Astrocyte (in vitro differentiated cells and primary cell): ENCODE measurements around the gene HOXA10. TPM values are rescaled to one million over a fixed set of nuclear protein-coding genes. Genes with fewer than 3 reads are reported as not detected.

Experiments used
- DNase-seq: peaks from one replicate; pipeline ENCODE4 v3.0.0-alpha.2; 2010; ENCODE audit warnings: low read depth
- FAIRE-seq: peaks from 2 replicates; lab custom pipeline; 2011; peaks lifted over from hg19 to GRCh38; lab: Jason Lieb, UNC
- H2AFZ ChIP-seq: 2 replicates; pipeline ENCODE4 v1.6.0; 2012; ENCODE audit warnings: low read depth, low read length, inconsistent platforms
- H3K27ac ChIP-seq: 2 replicates; pipeline ENCODE4 v1.5.1; 2011; ENCODE audit warnings: low read depth, low read length, inconsistent platforms
- H3K27me3 ChIP-seq: 2 replicates; pipeline ENCODE4 v1.6.0; 2011; ENCODE audit warnings: low read length, inconsistent platforms; ENCODE audit not compliant: insufficient read depth
- H3K36me3 ChIP-seq: 2 replicates; pipeline ENCODE4 v1.5.1; 2011; ENCODE audit warnings: low read length, inconsistent platforms; ENCODE audit not compliant: insufficient read depth
- H3K4me1 ChIP-seq: 2 replicates; pipeline ENCODE4 v1.5.1; 2011; ENCODE audit warnings: low read length, inconsistent platforms; ENCODE audit not compliant: insufficient read depth
- H3K4me2 ChIP-seq: 2 replicates; pipeline ENCODE4 v1.6.0; 2012; ENCODE audit warnings: low read length, inconsistent platforms
- H3K4me3 ChIP-seq: 2 replicates; pipeline ENCODE4 v1.5.1; 2011; ENCODE audit warnings: low read depth, mild to moderate bottlenecking, low read length, inconsistent platforms; ENCODE audit not compliant: insufficient read depth
- H3K79me2 ChIP-seq: 2 replicates; pipeline ENCODE4 v1.6.0; 2012; ENCODE audit warnings: mild to moderate bottlenecking, low read length, inconsistent platforms; ENCODE audit not compliant: insufficient read depth
- H3K9ac ChIP-seq: 2 replicates; pipeline ENCODE4 v1.6.0; 2012; ENCODE audit warnings: mild to moderate bottlenecking, low read length, inconsistent platforms
- H3K9me3 ChIP-seq: 2 replicates; pipeline ENCODE4 v1.5.1; 2012; ENCODE audit warnings: low read depth, mild to moderate bottlenecking, low read length, inconsistent platforms; ENCODE audit not compliant: insufficient read depth
- H4K20me1 ChIP-seq: 2 replicates; pipeline ENCODE4 v1.6.0; 2012; ENCODE audit warnings: low read length, inconsistent platforms; ENCODE audit not compliant: insufficient read depth
- H3K27ac Mint-ChIP-seq: one replicate; pipeline ENCODE4 v1.8.0; 2021; ENCODE audit warnings: mild to moderate bottlenecking, mixed read lengths; ENCODE audit not compliant: unreplicated experiment
- H3K27me3 Mint-ChIP-seq: one replicate; pipeline ENCODE4 v1.8.0; 2021; ENCODE audit warnings: low read depth, mixed read lengths; ENCODE audit not compliant: unreplicated experiment
- H3K36me3 Mint-ChIP-seq: one replicate; pipeline ENCODE4 v1.8.0; 2021; ENCODE audit warnings: low read depth, mixed read lengths; ENCODE audit not compliant: unreplicated experiment
- H3K4me1 Mint-ChIP-seq: one replicate; pipeline ENCODE4 v1.8.0; 2021; ENCODE audit warnings: low read depth, mixed read lengths; ENCODE audit not compliant: unreplicated experiment
- H3K4me3 Mint-ChIP-seq: one replicate; pipeline ENCODE4 v1.8.0; 2021; ENCODE audit warnings: mild to moderate bottlenecking, moderate library complexity, mixed read lengths; ENCODE audit not compliant: unreplicated experiment
- H3K9me3 Mint-ChIP-seq: one replicate; pipeline ENCODE4 v1.8.0; 2021; ENCODE audit warnings: mild to moderate bottlenecking, mixed read lengths; ENCODE audit not compliant: unreplicated experiment
- CTCF ChIP-seq: IDR thresholded peaks from 2 replicates; pipeline ENCODE4 v1.5.1; 2011; ENCODE audit warnings: low read depth, mild to moderate bottlenecking, inconsistent platforms, low read length, moderate library complexity; ENCODE audit not compliant: insufficient read depth
- EZH2 ChIP-seq: IDR thresholded peaks from 2 replicates; pipeline ENCODE4 v1.6.1; 2012; ENCODE audit warnings: mild to moderate bottlenecking, low read length, inconsistent platforms; ENCODE audit not compliant: insufficient read depth
- total RNA-seq: library from RNA; stranded (reverse); gene quantifications from 2 replicates; pipeline ENCODE4 v1.2.1, GENCODE V29; 2021

The HOXA10 gene
- total RNA-seq, 1 donor from 2014 or later, result not detected

DNA sequence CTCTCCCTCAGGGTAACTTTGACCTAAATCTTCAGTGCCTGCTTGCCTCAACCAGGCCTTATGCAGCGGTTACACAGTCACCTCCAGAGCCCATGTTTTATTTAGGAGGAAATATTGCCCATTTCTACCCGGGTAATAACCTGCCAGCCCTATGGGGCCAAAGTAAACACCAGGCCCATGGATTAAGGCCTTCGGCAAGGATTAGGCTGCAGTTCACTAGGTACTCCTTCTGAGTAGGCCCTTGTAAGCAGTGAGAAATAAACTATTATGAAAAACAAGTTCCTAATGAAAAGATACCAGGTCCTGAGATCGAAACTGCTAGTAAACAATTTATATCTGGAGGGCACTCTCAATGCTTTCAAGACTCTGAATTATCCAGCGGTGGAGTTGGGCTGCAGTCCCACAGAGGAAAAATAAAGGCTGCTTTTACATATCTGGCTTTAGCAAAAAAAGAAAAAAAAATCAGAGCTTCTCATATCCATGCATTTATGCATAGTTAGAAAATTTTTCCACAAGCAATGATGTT lies 3.7 kb upstream of the HOXA10 start:
- no peaks in the 10 kb centered on the region for H3K4me1 Mint-ChIP-seq

DNA sequence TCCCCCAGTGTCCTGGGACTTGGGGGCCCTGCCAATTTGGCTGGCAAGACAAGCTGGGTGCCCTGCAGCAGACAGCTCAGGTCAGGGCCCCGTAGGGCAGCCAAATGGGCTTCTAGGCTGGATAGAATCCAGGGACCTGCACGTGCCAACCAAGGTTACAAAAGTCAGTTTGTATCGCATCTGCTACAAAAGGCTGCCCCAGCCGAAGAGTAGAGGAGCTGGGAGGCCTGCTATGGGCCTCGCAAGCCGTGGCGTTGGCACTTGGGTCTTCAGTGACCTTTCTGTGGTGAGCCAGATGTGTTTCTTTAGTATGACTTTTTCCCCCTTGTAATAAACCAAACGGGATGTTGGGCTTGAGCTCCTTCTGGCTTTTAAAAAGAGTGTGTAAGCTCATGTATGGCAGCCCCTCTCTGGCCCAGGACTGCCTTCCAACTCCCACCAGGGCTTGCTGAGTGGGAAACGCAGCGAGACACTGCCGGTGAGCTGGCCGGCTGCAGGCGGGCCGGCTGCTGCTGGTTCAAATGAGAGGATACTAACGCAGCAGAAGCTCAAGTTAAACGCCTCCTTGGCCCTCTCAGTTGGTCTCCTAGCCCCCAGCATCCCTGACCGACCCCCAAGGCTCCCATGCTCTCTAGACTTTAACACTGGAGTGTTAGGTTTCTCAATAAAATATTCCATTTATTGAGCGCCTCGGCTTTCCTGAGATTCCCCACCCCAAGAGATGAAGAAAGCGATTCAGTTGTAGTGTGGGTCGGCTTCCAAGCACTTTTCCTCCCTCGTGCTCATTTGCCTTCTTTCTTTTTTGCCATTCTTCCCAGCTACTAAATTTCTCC lies 3.1 kb upstream of the HOXA10 start:
- no peak overlapping the region for H3K4me2 ChIP-seq
- H4K20me1 ChIP-seq, result peaks cover 3% of the 10 kb centered on the region
- no peak overlapping the region for H2AFZ ChIP-seq
- FAIRE-seq, result no peak
- no peak overlapping the region for H3K4me3 Mint-ChIP-seq
- no peak overlapping the region for H3K9ac ChIP-seq
- no peak for DNase-seq
- peaks cover 28% of the 10 kb centered on the region for H3K9me3 Mint-ChIP-seq
- H3K27ac ChIP-seq, result no peak overlapping the region
- no peaks in the 10 kb centered on the region for H3K36me3 Mint-ChIP-seq
- peaks cover 94% of the 10 kb centered on the region for H3K27me3 ChIP-seq
- H3K27me3 Mint-ChIP-seq, result peaks cover 77% of the 10 kb centered on the region
- H3K27ac Mint-ChIP-seq, result no peak overlapping the region
- no peak overlapping the region for H3K4me3 ChIP-seq
- TF ChIP-seq CTCF (no peak), EZH2 (no peak)
- peaks cover 10% of the 10 kb centered on the region for H3K9me3 ChIP-seq
- H3K79me2 ChIP-seq, result no peaks in the 10 kb centered on the region
- H3K36me3 ChIP-seq, result no peaks in the 10 kb centered on the region
- H3K4me1 ChIP-seq, result peaks cover 8% of the 10 kb centered on the region
- no peaks in the 10 kb centered on the region for H3K4me1 Mint-ChIP-seq

More for the DNA sequence above, 3.7 kb upstream of the HOXA10 start:
- no peak overlapping the region for H3K27ac Mint-ChIP-seq
- no peak overlapping the region for H3K4me3 Mint-ChIP-seq
- H3K36me3 ChIP-seq, result no peaks in the 10 kb centered on the region
- H4K20me1 ChIP-seq, result no peaks in the 10 kb centered on the region
- H3K4me2 ChIP-seq, result no peak overlapping the region
- no peaks in the 10 kb centered on the region for H3K79me2 ChIP-seq
- peaks cover 8% of the 10 kb centered on the region for H3K9me3 ChIP-seq
- peaks cover 29% of the 10 kb centered on the region for H3K9me3 Mint-ChIP-seq
- peaks cover 94% of the 10 kb centered on the region for H3K27me3 ChIP-seq
- H2AFZ ChIP-seq, result no peak overlapping the region
- no peak for FAIRE-seq
- peaks cover 78% of the 10 kb centered on the region for H3K27me3 Mint-ChIP-seq
- no peaks in the 10 kb centered on the region for H3K36me3 Mint-ChIP-seq
- DNase-seq, result no peak
- peaks cover 8% of the 10 kb centered on the region for H3K4me1 ChIP-seq
- no peak for TF ChIP-seq CTCF
- TF ChIP-seq EZH2, result no peak
- no peak overlapping the region for H3K9ac ChIP-seq
- H3K4me3 ChIP-seq, result no peak overlapping the region
- H3K27ac ChIP-seq, result no peak overlapping the region

DNA sequence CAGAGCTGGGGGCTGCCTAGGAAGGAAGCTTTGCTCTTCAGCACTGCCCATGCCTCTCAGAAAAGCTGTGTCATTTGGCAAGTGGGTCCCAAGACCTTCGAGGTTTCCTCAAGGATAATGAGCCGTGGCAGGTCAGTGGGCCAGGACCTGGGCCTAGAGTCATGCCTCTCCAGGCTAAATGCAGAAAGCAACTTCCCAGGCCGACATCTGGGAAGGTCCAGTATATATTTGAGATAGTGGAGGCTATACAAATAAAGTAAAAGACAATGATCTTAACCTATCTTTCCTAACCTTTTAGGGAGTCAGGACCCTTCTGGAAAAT lies 2.4 kb upstream of the HOXA10 start:
- Histone ChIP-seq H2AFZ (no peak overlapping the region), H3K9me3 (peaks cover 10% of the 10 kb centered on the region), H3K4me2 (no peak overlapping the region), H3K27me3 (peaks cover 95% of the 10 kb centered on the region), H3K27ac (no peak overlapping the region), H3K4me1 (peaks cover 8% of the 10 kb centered on the region), H3K4me3 (no peak overlapping the region), H3K79me2 (no peaks in the 10 kb centered on the region), H3K9ac (no peak overlapping the region), H4K20me1 (peaks cover 6% of the 10 kb centered on the region), H3K36me3 (no peaks in the 10 kb centered on the region)
- Mint-ChIP-seq H3K9me3 (peaks cover 33% of the 10 kb centered on the region), H3K27me3 (peaks cover 77% of the 10 kb centered on the region), H3K4me3 (no peak overlapping the region), H3K36me3 (no peaks in the 10 kb centered on the region), H3K4me1 (no peaks in the 10 kb centered on the region), H3K27ac (no peak overlapping the region)
- TF ChIP-seq CTCF (no peak), EZH2 (no peak)
- no peak for FAIRE-seq
- DNase-seq, result no peak
